SU-DHL-6 (cell line): ENCODE data around the gene DCLK1.

ENCODE experiments used
- H2AFZ ChIP-seq: fragments of 200-600 bp; sonication (generic); 2 replicates; pipeline ENCODE4 v1.6.1; 2014; ENCODE audit warnings: low read depth, mild to moderate bottlenecking, moderate library complexity, mixed read lengths, antibody characterized with exemption, low read length; ENCODE audit not compliant: severe bottlenecking
- H3F3A ChIP-seq: fragments of 200-600 bp; shearing (Covaris generic); 2 replicates; pipeline ENCODE4 v1.6.0; 2016; ENCODE audit warnings: antibody characterized with exemption, mild to moderate bottlenecking; ENCODE audit not compliant: insufficient read depth
- H3K27ac ChIP-seq: fragments of 200-600 bp; sonication (generic); 2 replicates; pipeline ENCODE4 v1.5.1; 2016; ENCODE audit warnings: low read depth, mild to moderate bottlenecking, low read length, moderate library complexity, mixed read lengths
- H3K27me3 ChIP-seq: fragments of 200-600 bp; sonication (generic), shearing (Covaris generic); 2 replicates; pipeline ENCODE4 v1.6.0; 2014; ENCODE audit warnings: mild to moderate bottlenecking, low read length
- H3K36me3 ChIP-seq: fragments of 200-600 bp; sonication (generic); 2 replicates; pipeline ENCODE4 v1.6.1; 2014; ENCODE audit warnings: mild to moderate bottlenecking, low read length, mixed read lengths
- H3K4me2 ChIP-seq: fragments of 300-600, 200-600 bp; shearing (Covaris generic), sonication (generic); 2 replicates; pipeline ENCODE4 v1.6.0; 2014; ENCODE audit warnings: low read length, low read depth, mild to moderate bottlenecking; ENCODE audit not compliant: poor library complexity, severe bottlenecking
- H3K4me3 ChIP-seq: fragments of 200-600 bp; sonication (generic); 2 replicates; pipeline ENCODE4 v1.5.1; 2014; ENCODE audit warnings: antibody characterized with exemption, low read length, mild to moderate bottlenecking, mixed read lengths; ENCODE audit not compliant: insufficient read depth, poor library complexity, severe bottlenecking
- H3K79me2 ChIP-seq: fragments of 200-600 bp; sonication (generic); 2 replicates; pipeline ENCODE4 v1.6.1; 2014; ENCODE audit warnings: mild to moderate bottlenecking, low read length, moderate library complexity; ENCODE audit not compliant: insufficient read depth
- H3K9ac ChIP-seq: fragments of 200-600 bp; sonication (generic); 2 replicates; pipeline ENCODE4 v1.7.0; 2014; ENCODE audit warnings: mild to moderate bottlenecking, low read length
- H3K9me2 ChIP-seq: fragments of 200-600 bp; sonication (generic); replicated peaks from 2 replicates; pipeline ENCODE4 v1.6.1; 2014; ENCODE audit warnings: low read length; ENCODE audit not compliant: insufficient read depth
- H3K9me3 ChIP-seq: fragments of 200-600 bp; sonication (generic); 2 replicates; pipeline ENCODE4 v1.6.1; 2014; ENCODE audit warnings: low read length, mixed read lengths; ENCODE audit not compliant: insufficient read depth
- H4K20me1 ChIP-seq: fragments of 200-600 bp; sonication (generic); 2 replicates; pipeline ENCODE4 v1.6.1; 2014; ENCODE audit warnings: low read depth, mild to moderate bottlenecking, antibody characterized with exemption, low read length, moderate library complexity, mixed read lengths
- CTCF ChIP-seq: fragments of 200-600 bp; sonication (generic); IDR thresholded peaks from one replicate; pipeline ENCODE4 v1.5.1; 2017; ENCODE audit warnings: antibody characterized with exemption, mild to moderate bottlenecking, low read length, moderate library complexity; ENCODE audit not compliant: insufficient read depth, poor library complexity, severe bottlenecking
- EZH2phosphoT487 ChIP-seq: fragments of 200-600 bp; sonication (generic), shearing (Covaris generic); conservative IDR thresholded peaks from 2 replicates; pipeline ENCODE4 v1.6.1; 2018; ENCODE audit warnings: mild to moderate bottlenecking, antibody characterized with exemption, low read length, moderate library complexity, mixed read lengths

The DCLK1 gene

GRCh38 chr13:35733827-35734226 is 397.4 kb downstream of the DCLK1 start:
- H3F3A ChIP-seq, result no peaks in the 10 kb centered on the region
- no peak overlapping the region for H3K27ac ChIP-seq
- no peak overlapping the region for H3K4me3 ChIP-seq
- no peaks in the 10 kb centered on the region for H3K79me2 ChIP-seq
- no peaks in the 10 kb centered on the region for H3K9me3 ChIP-seq
- TF ChIP-seq EZH2phosphoT487 (no peak), CTCF (no peak)
- no peaks in the 10 kb centered on the region for H3K27me3 ChIP-seq
- H3K9ac ChIP-seq, result no peak overlapping the region
- H3K9me2 ChIP-seq, result no peaks in the 10 kb centered on the region
- no peaks in the 10 kb centered on the region for H3K36me3 ChIP-seq
- H3K4me2 ChIP-seq, result no peak overlapping the region
- H4K20me1 ChIP-seq, result no peaks in the 10 kb centered on the region
- H2AFZ ChIP-seq, result no peak overlapping the region

DNA sequence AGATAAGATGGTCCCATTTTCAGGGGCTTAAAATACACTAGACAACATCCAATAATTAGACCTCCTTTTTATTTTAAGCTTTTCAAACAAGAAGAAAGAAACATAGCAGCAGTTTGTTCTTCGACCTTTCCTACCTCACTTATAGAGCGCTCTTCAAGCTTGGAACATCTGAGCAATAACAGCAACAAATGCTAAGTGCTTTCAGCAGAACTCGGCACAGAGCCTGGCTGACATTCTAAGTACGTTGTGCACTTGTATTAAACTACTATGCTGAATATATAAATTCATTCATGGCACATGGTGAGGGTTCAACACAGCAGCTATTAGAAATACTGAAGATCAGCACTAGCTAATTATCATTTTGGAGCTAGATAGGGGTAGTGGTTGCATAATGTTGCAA is 398.6 kb downstream of the DCLK1 start:
- Histone ChIP-seq H3K27ac (no peak overlapping the region), H2AFZ (no peak overlapping the region), H3K4me2 (no peak overlapping the region), H3K4me3 (no peak overlapping the region), H3K27me3 (no peaks in the 10 kb centered on the region), H4K20me1 (no peaks in the 10 kb centered on the region), H3K36me3 (no peaks in the 10 kb centered on the region), H3K9ac (no peak overlapping the region), H3K79me2 (no peaks in the 10 kb centered on the region), H3K9me2 (no peaks in the 10 kb centered on the region), H3K9me3 (no peaks in the 10 kb centered on the region), H3F3A (no peaks in the 10 kb centered on the region)
- TF ChIP-seq CTCF (no peak), EZH2phosphoT487 (no peak)

GRCh38 chr13:35731471-35731870 is 399.7 kb downstream of the DCLK1 start:
- H3K9ac ChIP-seq, result no peak overlapping the region
- no peaks in the 10 kb centered on the region for H4K20me1 ChIP-seq
- no peak overlapping the region for H3K27ac ChIP-seq
- H3K9me2 ChIP-seq, result no peaks in the 10 kb centered on the region
- no peaks in the 10 kb centered on the region for H3K27me3 ChIP-seq
- no peaks in the 10 kb centered on the region for H3F3A ChIP-seq
- H3K4me2 ChIP-seq, result no peak overlapping the region
- no peak overlapping the region for H2AFZ ChIP-seq
- no peak for TF ChIP-seq EZH2phosphoT487
- TF ChIP-seq CTCF, result no peak
- H3K36me3 ChIP-seq, result no peaks in the 10 kb centered on the region
- H3K9me3 ChIP-seq, result no peaks in the 10 kb centered on the region
- H3K79me2 ChIP-seq, result no peaks in the 10 kb centered on the region
- no peak overlapping the region for H3K4me3 ChIP-seq
